ENCODE results near the gene TBX20.
"Not testable (repeated sequence)": the region's sequence is repeated elsewhere in the genome, so short reads cannot be mapped to it uniquely, and the experiment has no call there.

DNA sequence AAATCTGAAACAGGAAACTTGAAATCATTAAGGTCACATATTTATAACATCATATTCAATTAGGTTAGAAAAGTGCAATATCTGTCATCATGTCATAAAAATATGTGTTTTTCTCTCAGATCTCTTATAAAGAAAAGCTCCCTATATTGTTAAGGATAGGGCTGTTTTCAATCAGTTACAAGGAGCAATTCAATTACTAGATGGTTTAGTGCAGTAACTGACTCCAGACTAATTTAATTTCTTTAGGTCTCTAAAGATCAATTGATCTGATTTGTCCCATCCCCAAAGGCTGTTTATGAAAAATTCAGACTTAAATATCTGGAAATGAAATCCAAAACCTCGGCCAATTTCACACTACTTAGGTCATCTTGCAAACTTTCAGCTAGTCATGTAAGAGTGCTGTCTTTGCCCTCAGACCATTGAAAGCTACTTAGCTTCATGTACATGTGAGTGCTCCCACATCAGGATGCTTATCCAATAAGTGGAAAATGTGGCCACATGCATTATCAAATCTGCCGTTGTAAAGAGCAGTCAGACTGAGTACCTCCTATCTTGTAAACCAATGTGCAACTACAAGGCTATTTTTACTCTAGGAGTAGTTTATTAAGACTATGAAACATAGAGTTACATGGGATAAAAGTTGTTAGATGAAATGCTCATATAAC is 24.7 kb downstream of the TBX20 start:
- not testable (repeated sequence) for TF ChIP-seq POLR2A (IDR thresholded peaks at IDR 0.05; ENCODE audit: low read depth); CTCF (IDR thresholded peaks at IDR 0.05)
